NCI-H510A (cell line): ENCODE data around the gene SKP2.

ENCODE experiments used
- DNase-seq: peaks from one replicate; lab custom pipeline; 2025; lab: John Stamatoyannopoulos, UW

The SKP2 gene

DNA sequence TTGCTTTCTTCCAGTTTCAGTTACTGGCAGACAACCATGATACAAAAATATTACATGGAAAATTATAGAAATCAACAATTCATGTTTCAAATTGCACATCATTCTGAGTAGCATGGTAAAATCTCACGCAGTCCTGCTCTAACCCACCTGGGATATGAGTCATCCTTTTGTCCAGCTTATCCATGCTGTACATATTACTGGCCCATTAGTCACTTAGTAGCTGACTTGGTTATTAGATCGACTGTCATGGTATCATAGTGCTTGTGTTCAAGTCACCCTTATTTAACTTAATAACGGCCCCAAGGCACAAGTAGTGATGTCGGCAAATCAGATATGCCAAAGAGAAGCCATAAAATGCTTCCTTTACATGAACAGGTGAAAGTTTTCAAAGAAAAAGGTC is 48.6 kb downstream of the SKP2 start:
- DNase-seq = no peak

- DNase-seq = no peak
These were observed 50.6 kb downstream of the SKP2 start for GRCh38 chr5:36202521-36202961.

DNA sequence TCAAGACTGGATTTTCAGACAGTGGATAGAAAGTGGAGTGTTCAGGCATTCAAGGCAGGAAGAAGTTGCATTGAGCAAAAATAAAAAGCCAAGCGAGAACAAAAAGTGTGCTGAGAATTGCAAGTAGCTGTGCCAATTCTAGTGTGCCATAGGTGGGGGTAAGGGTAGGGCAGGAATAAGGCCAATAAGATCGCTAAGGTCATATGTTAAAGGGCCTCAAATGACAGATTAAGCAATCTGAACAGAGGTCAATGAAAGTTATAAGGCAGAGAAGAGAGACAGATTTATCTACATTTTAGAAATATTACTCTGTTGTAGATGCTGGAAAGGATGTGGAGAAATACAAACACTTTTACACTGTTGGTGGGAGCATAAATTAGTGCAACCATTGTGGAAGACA is 53.4 kb downstream of the SKP2 start:
- DNase-seq = no peak

DNA sequence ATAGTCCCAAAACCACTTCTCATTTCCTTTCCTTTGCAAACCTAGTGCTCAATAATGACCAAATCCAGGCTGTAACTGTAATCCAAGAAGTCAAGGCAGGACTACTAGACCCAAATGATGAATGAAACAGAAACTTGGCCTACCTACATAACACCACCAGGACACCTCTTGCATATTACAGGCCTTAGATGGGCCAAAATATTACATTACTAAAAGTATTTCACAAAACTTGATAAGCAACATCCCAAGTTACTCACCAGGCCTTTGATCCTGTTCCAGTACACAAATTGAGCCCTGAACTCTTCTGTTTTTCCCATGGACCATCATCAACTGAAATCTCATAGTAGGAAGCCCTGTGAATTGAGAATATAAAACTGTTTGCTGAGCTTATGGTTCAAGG is 55.0 kb downstream of the SKP2 start:
- DNase-seq = no peak

GRCh38 chr5:36208786-36209185 is 56.9 kb downstream of the SKP2 start:
- no peak for DNase-seq

- DNase-seq = no peak
These were observed 57.8 kb downstream of the SKP2 start for GRCh38 chr5:36209664-36210063.

- DNase-seq = no peak
These were observed 62.5 kb downstream of the SKP2 start for GRCh38 chr5:36214436-36214835.

GRCh38 chr5:36215910-36216309 is 64.0 kb downstream of the SKP2 start:
- DNase-seq = no peak

DNA sequence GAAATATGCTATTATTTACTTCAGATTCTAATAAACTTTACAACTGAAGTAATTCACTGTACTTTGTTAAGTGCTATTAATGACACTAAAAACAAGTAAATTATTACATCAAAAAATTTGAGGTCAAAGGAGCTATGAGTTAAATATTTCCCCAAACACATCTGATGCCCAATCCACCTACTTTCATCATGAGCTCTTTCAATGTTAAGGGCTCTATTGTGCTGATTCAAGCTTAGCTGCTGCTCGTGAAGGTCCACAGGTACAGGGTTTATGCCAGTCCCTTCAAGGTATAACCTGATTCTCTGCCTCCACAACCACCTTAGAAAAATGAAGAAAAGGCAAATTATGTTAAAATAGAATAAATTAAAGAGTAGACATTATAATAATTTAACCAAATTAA is 65.7 kb downstream of the SKP2 start:
- DNase-seq = no peak

DNA sequence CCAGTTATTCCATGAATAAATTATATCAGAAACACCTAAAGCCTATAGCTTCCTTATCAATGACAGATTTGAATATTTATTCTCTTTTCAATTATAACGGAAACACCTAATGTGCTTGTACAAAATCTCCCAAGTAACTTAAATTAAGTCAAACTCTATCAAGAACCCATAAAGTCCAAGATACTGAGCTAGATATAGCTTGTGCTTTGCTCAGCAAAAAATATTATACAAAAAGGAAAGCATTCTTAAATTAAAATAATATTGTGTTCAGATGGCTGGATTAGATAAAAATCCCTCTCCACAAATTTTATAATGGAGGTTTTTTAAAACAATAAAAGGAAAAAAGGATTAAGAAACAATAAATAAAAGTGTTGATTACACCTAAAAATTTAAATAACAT is 66.1 kb downstream of the SKP2 start:
- DNase-seq = no peak

GRCh38 chr5:36222620-36223019 is 70.7 kb downstream of the SKP2 start:
- no peak for DNase-seq

GRCh38 chr5:36227046-36227445 is 75.1 kb downstream of the SKP2 start:
- DNase-seq = no peak

- DNase-seq = no peak
These were observed 76.6 kb downstream of the SKP2 start for GRCh38 chr5:36228505-36228904.

GRCh38 chr5:36230151-36230790 is 78.4 kb downstream of the SKP2 start:
- no peak for DNase-seq

- no peak for DNase-seq
These were observed 80.6 kb downstream of the SKP2 start for GRCh38 chr5:36232533-36232932.
